A673 (cell line): ENCODE data around the gene FOXJ1.

Experiments used
- CTCF ChIP-seq: fragments of 300-800, 200-600 bp; sonication (generic); conservative IDR thresholded peaks from 2 replicates; pipeline ENCODE4 v1.5.1; 2017; ENCODE audit warnings: low read depth, mild to moderate bottlenecking, antibody characterized with exemption, low read length, moderate library complexity, mixed read lengths
- EZH2 ChIP-seq: fragments of 200-600 bp; sonication (generic); IDR thresholded peaks from 2 replicates; pipeline ENCODE4 v1.6.1; 2017; ENCODE audit warnings: borderline replicate concordance, low read depth, mild to moderate bottlenecking, mixed read lengths, antibody characterized with exemption, low read length; ENCODE audit not compliant: poor library complexity, severe bottlenecking

- TF ChIP-seq CTCF (no peak), EZH2 (no peak)
These were observed 21.4 kb downstream of the FOXJ1 start for GRCh38 chr17:76119409-76120371.
